ES-I3 (cell line): ENCODE measurements around the gene ELP1.

Experiments
- H3K36me3 ChIP-seq: 2 replicates; pipeline ENCODE4 v1.6.1; 2013; ENCODE audit warnings: mild to moderate bottlenecking, low read length, control low read depth, moderate library complexity; ENCODE audit not compliant: insufficient read depth
- H3K4me1 ChIP-seq: 2 replicates; pipeline ENCODE4 v1.6.1; 2013; ENCODE audit warnings: mild to moderate bottlenecking, control low read depth, low read length; ENCODE audit not compliant: insufficient read depth
- H3K9ac ChIP-seq: 2 replicates; pipeline ENCODE4 v1.6.1; 2013; ENCODE audit warnings: low read depth, mild to moderate bottlenecking, low read length, moderate library complexity
- H3K9me3 ChIP-seq: 2 replicates; pipeline ENCODE4 v1.6.1; 2013; ENCODE audit warnings: mild to moderate bottlenecking, low read length, moderate library complexity; ENCODE audit not compliant: control insufficient read depth, insufficient read depth

Gene ELP1

DNA sequence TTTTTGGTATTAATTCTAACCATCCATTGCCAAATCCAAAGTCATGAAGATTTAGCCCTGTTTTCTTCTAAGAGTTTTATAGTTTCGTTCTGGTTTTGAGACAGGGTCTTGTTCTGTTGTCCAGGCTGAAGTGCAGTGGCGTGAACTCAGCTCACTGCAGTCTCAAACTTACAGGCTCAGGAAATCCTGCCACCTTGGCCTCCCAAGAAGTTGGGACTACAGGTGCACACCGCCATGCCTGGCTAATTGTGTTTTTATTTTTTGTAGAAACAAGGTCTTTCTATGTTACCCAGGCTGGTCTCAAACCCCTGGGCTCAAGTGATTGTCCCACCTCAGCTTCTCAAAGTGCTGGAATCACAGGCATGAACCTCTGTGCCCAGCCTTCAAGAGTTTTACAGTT lies 50.8 kb downstream of the ELP1 start:
- peaks cover 13% of the 10 kb centered on the region for H3K36me3 ChIP-seq
- no peaks in the 10 kb centered on the region for H3K4me1 ChIP-seq
- H3K9me3 ChIP-seq: no peaks in the 10 kb centered on the region
- no peak overlapping the region for H3K9ac ChIP-seq

DNA sequence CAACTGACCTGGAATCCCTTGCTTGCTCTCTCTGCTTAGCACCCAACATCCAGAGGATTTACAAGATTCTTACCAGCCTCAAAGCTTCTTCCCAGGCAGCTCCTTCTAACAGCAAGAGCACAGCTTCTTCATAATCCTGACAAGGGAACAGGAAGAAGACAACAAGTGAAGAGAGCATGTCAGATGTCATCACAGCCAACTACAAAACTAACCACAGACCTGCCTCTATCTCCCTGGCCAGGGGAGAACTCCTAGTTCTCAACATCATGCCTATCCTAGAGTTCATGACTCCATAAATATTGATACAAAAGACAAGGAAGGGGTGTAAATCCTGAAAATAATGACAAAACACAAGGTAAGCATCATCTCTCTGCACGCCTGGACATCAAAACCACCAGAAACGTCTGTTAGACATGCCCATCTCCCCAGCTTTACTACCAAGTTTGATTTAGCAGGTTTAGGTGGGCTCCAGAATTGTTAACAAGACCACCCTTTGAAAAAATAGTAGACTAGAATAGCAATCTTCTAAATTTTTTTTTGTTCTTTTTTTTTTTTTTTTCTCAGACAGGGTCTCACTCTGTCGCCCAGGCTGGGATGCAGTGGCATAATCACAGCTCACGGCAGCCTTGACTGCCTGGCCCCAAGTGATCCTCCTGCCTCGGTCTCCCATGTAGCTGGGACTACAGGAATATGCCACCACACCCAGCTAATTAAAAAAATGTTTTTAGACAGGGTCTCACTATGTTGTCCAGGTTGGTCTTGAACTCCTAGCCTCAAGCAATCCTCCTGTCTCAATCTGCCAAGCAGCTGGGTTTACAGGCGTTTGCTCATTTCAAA lies 51.7 kb downstream of the ELP1 start:
- Histone ChIP-seq H3K36me3 (peaks cover 17% of the 10 kb centered on the region), H3K9ac (no peak overlapping the region), H3K4me1 (no peaks in the 10 kb centered on the region), H3K9me3 (no peaks in the 10 kb centered on the region)

DNA sequence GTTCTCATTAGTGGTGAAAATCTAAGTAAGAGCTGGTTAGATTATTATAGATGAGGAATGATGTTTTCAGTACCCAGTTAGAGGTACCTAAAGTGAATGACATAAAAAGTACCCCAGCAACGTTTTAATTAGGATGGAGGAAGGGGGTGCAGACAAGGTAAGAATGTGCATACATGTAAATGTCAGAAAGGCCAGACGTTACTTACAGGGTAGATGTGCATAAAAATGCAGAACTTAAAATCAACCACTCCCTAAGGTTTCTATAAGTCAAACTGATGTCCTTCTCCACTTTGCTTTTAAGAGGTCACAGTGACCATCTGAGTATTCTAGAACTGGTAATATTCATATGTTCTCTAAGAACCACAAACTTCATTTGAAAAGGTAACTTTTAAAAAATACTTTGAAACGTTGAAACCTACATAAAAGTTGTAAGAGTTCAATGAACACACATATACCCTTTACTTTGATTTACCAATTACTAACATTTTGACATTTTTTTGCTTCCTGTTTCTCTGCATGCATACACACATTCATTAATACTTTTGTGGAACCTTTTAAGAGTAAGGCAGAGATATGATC lies 53.1 kb downstream of the ELP1 start:
- H3K36me3 ChIP-seq: peaks cover 17% of the 10 kb centered on the region
- H3K9me3 ChIP-seq: no peaks in the 10 kb centered on the region
- H3K4me1 ChIP-seq: no peaks in the 10 kb centered on the region

DNA sequence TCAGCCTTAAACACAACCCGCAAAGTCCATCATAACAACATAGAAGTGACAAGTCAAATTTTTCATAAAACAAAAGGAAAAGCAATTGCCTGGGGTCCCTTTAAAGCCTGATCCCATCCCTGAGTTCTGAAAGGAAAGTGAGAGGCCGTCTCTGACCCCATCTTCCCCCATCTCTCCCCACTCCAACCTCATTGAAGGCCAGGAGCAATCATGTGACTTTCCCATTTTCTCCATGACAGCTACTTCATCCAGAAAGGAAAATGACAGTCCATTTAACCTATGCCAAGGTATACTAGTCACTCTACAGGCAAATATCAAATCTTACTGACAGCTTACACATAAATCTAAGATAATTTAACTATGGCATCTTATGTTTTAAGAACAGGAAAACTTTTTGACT lies 56.4 kb downstream of the ELP1 start:
- H3K4me1 ChIP-seq: no peaks in the 10 kb centered on the region
- no peaks in the 10 kb centered on the region for H3K9me3 ChIP-seq
- H3K36me3 ChIP-seq: peaks cover 18% of the 10 kb centered on the region
- no peak overlapping the region for H3K9ac ChIP-seq

More for the DNA sequence above, 53.1 kb downstream of the ELP1 start:
- H3K9ac ChIP-seq: no peak overlapping the region

DNA sequence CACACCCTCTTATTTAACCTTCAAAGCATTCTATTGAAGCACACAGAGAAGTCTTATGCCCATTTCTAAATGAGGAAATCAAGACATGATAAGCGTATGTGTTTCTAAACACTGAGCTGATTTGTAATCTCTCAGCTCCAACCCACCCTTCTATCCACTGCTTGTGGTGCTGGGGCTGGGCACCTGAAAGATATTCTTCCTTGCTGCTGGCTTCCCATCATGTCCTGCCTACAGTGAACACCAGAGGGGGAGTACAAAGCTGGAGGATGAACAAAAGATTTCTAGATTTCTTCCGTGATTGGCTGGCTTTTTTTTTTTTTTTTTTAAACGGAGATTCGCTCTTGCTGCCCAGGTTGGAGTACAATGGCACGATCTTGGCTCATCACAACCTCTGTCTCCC lies 57.5 kb downstream of the ELP1 start:
- Histone ChIP-seq H3K9me3 (no peaks in the 10 kb centered on the region), H3K9ac (no peak overlapping the region), H3K4me1 (no peaks in the 10 kb centered on the region), H3K36me3 (peaks cover 12% of the 10 kb centered on the region)

DNA sequence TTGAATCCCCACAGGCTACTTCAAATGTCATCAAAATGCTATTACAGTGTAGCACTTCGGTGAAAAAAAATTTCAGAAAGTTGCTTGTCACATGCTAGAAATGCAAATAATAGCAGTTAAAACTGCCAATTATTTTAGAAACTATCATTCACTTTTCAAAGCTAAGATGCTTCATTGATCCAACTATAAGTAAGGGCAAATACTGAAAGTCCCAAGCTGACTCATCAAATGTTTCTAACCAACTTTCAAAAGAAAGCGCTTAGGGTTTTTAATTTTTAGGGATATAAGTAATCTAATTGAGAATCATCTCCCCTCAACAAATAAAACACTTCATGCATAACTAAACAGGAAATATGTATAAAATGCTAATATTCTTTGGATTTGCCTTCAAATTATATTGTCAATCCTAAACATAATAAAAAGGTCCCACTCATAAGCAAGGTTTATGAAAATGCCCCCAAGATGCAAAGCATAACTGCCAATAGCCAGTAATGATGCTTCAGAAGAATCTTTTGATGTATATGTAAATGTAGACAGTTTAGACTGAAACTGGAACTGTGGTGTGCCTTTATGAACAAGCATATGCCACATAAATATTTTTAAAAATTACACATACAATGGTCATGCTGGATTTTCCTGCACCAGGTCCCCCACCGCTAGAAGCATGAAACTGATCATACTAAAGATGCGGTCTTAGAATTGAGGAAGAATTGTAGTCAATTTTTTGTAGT lies 59.7 kb downstream of the ELP1 start:
- peaks cover 10% of the 10 kb centered on the region for H3K36me3 ChIP-seq
- H3K9ac ChIP-seq: no peak overlapping the region
- H3K4me1 ChIP-seq: no peaks in the 10 kb centered on the region

DNA sequence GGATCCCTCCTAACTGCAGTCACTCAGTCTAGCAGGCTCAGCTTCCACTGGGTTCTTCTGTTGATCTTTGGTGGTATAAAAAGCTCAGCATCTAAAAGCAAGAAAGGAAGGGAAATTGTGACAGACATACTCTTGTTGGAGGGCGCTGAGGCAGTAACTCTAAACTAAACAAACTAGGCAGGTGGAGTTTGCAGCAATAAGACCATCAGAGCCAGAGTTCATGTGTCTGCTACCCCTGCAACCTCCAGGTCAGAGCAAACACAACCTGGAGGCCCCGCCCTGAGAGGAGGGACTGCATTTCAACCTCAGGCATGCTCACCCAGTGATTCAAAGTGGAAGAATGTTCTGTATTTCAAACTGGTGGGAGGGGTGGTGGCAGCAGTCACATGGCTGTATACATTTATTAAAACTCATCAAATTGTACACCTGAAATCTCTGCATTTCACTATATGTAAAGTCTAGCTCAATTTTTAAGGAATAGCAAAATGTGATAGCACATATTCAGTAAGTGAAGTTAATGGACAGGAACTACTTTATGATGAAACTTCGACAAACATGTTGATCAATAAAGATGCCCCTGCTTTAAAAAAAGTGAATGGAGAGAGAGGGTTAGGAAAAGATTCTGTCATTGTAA lies 64.7 kb downstream of the ELP1 start:
- Histone ChIP-seq H3K9ac (no peak overlapping the region), H3K4me1 (no peaks in the 10 kb centered on the region), H3K9me3 (no peaks in the 10 kb centered on the region), H3K36me3 (peaks cover 6% of the 10 kb centered on the region)

More for the DNA sequence above, 59.7 kb downstream of the ELP1 start:
- H3K9me3 ChIP-seq: no peaks in the 10 kb centered on the region

DNA sequence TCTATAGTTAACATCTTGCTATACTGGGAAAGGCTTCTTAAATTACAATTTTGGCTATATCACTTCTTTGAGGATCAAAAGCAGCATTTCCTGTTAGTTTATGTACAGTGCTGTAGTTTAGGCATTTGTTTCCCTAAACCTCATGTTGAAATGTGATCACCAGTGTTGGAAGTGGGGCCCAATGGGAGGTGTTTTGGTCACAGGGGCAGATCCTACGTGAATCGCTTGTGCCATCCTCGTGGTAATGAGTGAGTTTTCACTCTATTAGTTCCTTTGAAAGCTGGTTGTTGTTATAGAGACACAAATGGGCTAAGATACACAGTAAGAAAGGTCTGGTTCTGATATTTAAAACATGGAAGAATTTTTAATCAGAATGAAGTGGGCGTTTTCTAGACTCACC lies 66.1 kb downstream of the ELP1 start:
- no peaks in the 10 kb centered on the region for H3K9me3 ChIP-seq
- peaks cover 3% of the 10 kb centered on the region for H3K36me3 ChIP-seq
- no peak overlapping the region for H3K9ac ChIP-seq
- H3K4me1 ChIP-seq: no peaks in the 10 kb centered on the region

DNA sequence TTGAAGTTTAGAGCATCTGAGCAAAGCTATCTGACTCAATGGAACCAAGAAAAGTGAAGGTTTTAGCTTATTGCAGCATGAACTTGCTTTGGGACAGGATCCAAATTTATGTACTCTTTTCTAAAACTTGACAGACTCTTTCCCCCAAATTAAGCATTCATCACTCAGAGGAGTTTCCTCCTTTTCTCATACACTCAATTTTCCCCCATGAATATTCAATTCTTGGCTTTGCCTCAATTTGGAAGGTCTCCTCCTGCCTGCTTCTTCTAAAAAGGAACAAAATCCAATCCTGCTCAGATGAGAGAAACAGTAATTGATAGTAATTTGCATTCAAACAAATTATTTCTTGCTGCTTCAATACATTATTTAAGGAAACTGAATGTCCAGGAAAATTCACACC lies 66.8 kb downstream of the ELP1 start:
- H3K36me3 ChIP-seq: peaks cover 3% of the 10 kb centered on the region
- H3K4me1 ChIP-seq: no peaks in the 10 kb centered on the region
- no peaks in the 10 kb centered on the region for H3K9me3 ChIP-seq
- H3K9ac ChIP-seq: no peak overlapping the region

DNA sequence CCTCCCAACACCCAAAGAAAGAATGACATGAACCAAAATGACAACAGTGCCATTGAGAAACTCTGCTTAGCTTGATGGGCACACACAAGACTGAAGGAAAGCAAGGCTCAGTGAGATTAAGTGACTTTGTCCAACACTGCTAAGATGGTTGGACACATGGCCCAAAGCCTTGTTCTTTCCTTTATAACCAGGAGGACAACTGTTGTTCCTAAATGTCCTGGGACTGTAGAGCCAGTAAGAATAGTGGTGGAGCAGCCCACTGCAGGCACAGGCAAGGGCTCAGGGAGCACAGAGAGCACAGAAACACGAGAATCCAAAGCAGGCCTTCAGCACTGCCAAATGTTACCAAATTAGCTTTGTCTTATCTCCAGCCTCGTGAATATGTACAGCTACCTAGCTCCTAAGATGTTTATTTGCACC lies 67.9 kb downstream of the ELP1 start:
- H3K9ac ChIP-seq: no peak overlapping the region
- H3K36me3 ChIP-seq: peaks cover 3% of the 10 kb centered on the region
- H3K4me1 ChIP-seq: no peaks in the 10 kb centered on the region
- H3K9me3 ChIP-seq: no peaks in the 10 kb centered on the region

DNA sequence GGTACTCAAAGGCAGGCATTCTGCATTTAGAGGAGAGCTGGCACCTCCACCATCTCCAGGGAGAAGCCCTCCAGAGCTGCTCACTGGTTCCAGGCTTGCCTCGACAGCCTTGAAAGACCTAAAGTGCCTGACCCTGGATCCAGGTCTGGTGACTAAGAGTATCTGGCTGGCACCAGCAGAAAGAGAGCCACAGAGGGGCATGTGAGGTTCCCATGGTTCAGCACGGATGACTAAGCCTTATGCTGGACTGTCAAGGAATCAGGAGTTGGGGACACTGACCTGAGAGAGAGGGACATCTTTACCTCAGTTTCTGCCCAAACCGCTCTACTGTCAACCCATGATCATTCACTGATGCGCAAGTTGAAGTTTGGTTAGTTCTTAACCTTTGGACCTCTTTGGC lies 68.9 kb downstream of the ELP1 start:
- Histone ChIP-seq H3K9me3 (no peaks in the 10 kb centered on the region), H3K4me1 (no peaks in the 10 kb centered on the region), H3K36me3 (peaks cover 2% of the 10 kb centered on the region), H3K9ac (no peak overlapping the region)

DNA sequence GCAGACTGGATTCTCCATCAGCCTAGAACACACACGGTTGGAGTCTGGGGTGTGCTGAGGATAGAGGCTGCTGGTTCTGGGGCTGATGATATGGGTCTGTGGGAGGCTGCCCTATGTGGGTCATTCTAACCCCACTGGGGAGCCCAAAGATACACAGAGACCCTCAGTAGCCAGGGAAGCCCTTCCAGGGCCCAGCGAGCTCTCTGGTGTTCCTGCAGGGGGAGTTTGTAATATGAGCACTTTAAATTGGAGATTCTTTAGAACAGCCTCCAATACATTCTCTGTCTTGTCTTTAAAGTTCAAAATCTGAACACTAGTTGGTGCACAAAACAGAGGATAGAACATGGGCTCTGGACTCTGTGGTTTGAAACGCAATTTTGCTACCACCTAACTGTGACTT lies 69.5 kb downstream of the ELP1 start:
- no peak overlapping the region for H3K9ac ChIP-seq
- H3K4me1 ChIP-seq: no peaks in the 10 kb centered on the region
- no peaks in the 10 kb centered on the region for H3K9me3 ChIP-seq
- H3K36me3 ChIP-seq: no peaks in the 10 kb centered on the region; the same call in 1 of the 2 replicates

DNA sequence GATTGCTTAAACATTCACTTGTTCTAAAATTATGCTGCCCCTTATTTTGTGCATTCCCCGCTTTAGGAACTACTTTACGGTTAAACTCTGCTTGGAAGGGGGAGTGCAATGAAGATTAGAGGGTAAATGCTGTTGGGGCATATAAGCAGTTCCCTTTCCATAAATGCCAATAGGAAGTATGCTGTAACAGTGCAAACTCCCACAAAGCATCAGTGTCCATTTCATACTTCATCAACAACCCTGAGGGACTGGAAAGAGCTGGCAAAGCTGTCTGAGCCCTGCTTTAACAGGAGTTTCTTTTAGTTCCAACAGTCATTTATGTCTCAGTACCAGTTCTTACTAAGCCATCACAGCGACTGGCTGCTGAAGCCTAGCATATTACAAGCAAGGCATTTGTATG lies 70.0 kb downstream of the ELP1 start:
- Histone ChIP-seq H3K9ac (no peak overlapping the region), H3K36me3 (no peaks in the 10 kb centered on the region; the same call in 1 of the 2 replicates), H3K4me1 (no peaks in the 10 kb centered on the region), H3K9me3 (no peaks in the 10 kb centered on the region)

DNA sequence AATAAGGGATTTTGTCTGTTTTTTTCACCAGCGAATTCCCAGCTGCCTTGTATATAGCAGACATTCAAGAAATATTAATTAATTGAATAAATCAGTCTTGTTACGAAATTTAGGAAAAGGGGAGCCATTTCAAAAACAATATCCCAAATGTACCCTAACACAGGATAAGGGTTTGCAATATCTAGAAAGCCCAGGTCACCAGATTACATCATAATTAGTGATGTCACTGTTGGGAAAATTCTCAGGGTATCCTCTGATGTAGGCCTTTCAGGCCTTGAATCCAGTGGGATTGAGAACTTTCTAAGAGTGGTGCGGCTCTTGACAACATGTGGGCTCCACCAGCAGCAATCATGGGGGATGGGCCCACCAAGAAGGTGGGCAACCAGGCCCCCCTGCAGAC lies 71.9 kb downstream of the ELP1 start, which contains the start of gene ACTL7A:
Gene ACTL7A, plus strand, starts transcription at position 270 of the 400 bp plus-strand sequence. Its CDS starts 57 bp downstream, at position 327.
- Histone ChIP-seq H3K9me3 (no peaks in the 10 kb centered on the region), H3K9ac (no peak within 1 kb of the TSS), H3K36me3 (no peaks in the 10 kb centered on the region; the same call in 1 of the 2 replicates), H3K4me1 (no peaks in the 10 kb centered on the region)
